T-helper 2 cell (primary cell): Measurements from ENCODE around the gene THOC2.

Source experiments
- DNase-seq, 5 experiments: peaks; one replicate each; pipeline versions ENCODE4 v3.0.0 to v3.0.0-alpha.2; 2012 to 2022

THOC2 gene

GRCh38 chrX:123562342-123563146 is 170.3 kb downstream of the THOC2 start:
- no peak for DNase-seq

- DNase-seq = no peak
These were observed 171.2 kb downstream of the THOC2 start for GRCh38 chrX:123561439-123562215.

GRCh38 chrX:123550829-123551228 is 182.0 kb downstream of the THOC2 start:
- no peak for DNase-seq
